Chondrocyte (in vitro differentiated cells): ENCODE data around the gene PLAC8L1. TPM values are rescaled to one million over a fixed set of nuclear protein-coding genes. Genes with fewer than 3 reads are reported as not detected.

Experiments used
- DNase-seq: peaks from one replicate; pipeline ENCODE4 v3.0.0; 2021; ENCODE audit warnings: mixed read lengths, low spot score
- H3K27ac Mint-ChIP-seq: one replicate; pipeline ENCODE4 v1.8.0; 2021; ENCODE audit warnings: mild to moderate bottlenecking, moderate library complexity, mixed read lengths; ENCODE audit not compliant: unreplicated experiment
- H3K27me3 Mint-ChIP-seq: 2 replicates; pipeline ENCODE4 v1.8.0; 2021; ENCODE audit warnings: low read depth, mixed read lengths
- H3K36me3 Mint-ChIP-seq: 2 replicates; pipeline ENCODE4 v1.8.0; 2021; ENCODE audit warnings: low read depth, mixed read lengths
- H3K4me1 Mint-ChIP-seq: 2 replicates; pipeline ENCODE4 v1.8.0; 2021; ENCODE audit warnings: low read depth, mild to moderate bottlenecking, mixed read lengths
- H3K4me3 Mint-ChIP-seq: one replicate; pipeline ENCODE4 v1.8.0; 2021; ENCODE audit warnings: mild to moderate bottlenecking, moderate library complexity, mixed read lengths; ENCODE audit not compliant: unreplicated experiment
- H3K9me3 Mint-ChIP-seq: 2 replicates; pipeline ENCODE4 v1.8.0; 2021; ENCODE audit warnings: low read depth, mixed read lengths
- CTCF ChIP-seq: fragments of 200-600 bp; sonication (generic); IDR thresholded peaks from 2 replicates; pipeline ENCODE4 v1.5.0; 2021; ENCODE audit warnings: antibody characterized with exemption, mild to moderate bottlenecking, moderate library complexity
- total RNA-seq: library from RNA; stranded (reverse); gene quantifications from 3 replicates; pipeline ENCODE4 v1.2.1, GENCODE V29; 2021

The PLAC8L1 gene
- total RNA-seq, 1 donor from 2014 or later = 0.97 TPM

GRCh38 chr5:146049704-146050026 lies 55.7 kb downstream of the PLAC8L1 start:
- no peak for DNase-seq
- no peak overlapping the region for H3K4me3 Mint-ChIP-seq
- no peaks in the 10 kb centered on the region for H3K9me3 Mint-ChIP-seq
- peak; percentile 34 for TF ChIP-seq CTCF
- H3K27me3 Mint-ChIP-seq = no peaks in the 10 kb centered on the region
- H3K27ac Mint-ChIP-seq = peak overlapping the region; percentile 5
- H3K36me3 Mint-ChIP-seq = no peaks in the 10 kb centered on the region
- peaks cover 6% of the 10 kb centered on the region for H3K4me1 Mint-ChIP-seq

- peaks cover 6% of the 10 kb centered on the region for H3K4me1 Mint-ChIP-seq
- no peaks in the 10 kb centered on the region for H3K9me3 Mint-ChIP-seq
- peak; percentile 89 for TF ChIP-seq CTCF
- H3K27ac Mint-ChIP-seq = no peak overlapping the region
- DNase-seq = no peak
- no peak overlapping the region for H3K4me3 Mint-ChIP-seq
- no peaks in the 10 kb centered on the region for H3K27me3 Mint-ChIP-seq
- H3K36me3 Mint-ChIP-seq = no peaks in the 10 kb centered on the region
Observed at GRCh38 chr5:146048994-146049703, 56.2 kb downstream of the PLAC8L1 start.

GRCh38 chr5:146047396-146047795 lies 58.0 kb downstream of the PLAC8L1 start:
- no peak for TF ChIP-seq CTCF
- Mint-ChIP-seq H3K4me3 (no peak overlapping the region), H3K4me1 (peaks cover 14% of the 10 kb centered on the region), H3K27ac (no peak overlapping the region), H3K36me3 (no peaks in the 10 kb centered on the region), H3K27me3 (no peaks in the 10 kb centered on the region), H3K9me3 (no peaks in the 10 kb centered on the region)
- no peak for DNase-seq

GRCh38 chr5:146043722-146044121 lies 61.7 kb downstream of the PLAC8L1 start:
- no peak for TF ChIP-seq CTCF
- no peaks in the 10 kb centered on the region for H3K36me3 Mint-ChIP-seq
- H3K27me3 Mint-ChIP-seq = no peaks in the 10 kb centered on the region
- DNase-seq = no peak
- no peak overlapping the region for H3K27ac Mint-ChIP-seq
- H3K4me3 Mint-ChIP-seq = no peak overlapping the region
- H3K9me3 Mint-ChIP-seq = no peaks in the 10 kb centered on the region
- H3K4me1 Mint-ChIP-seq = peaks cover 11% of the 10 kb centered on the region

GRCh38 chr5:146042628-146043279 lies 62.6 kb downstream of the PLAC8L1 start:
- no peak for TF ChIP-seq CTCF
- H3K4me3 Mint-ChIP-seq = no peak overlapping the region
- peaks cover 11% of the 10 kb centered on the region for H3K4me1 Mint-ChIP-seq
- no peak overlapping the region for H3K27ac Mint-ChIP-seq
- H3K36me3 Mint-ChIP-seq = no peaks in the 10 kb centered on the region
- H3K27me3 Mint-ChIP-seq = no peaks in the 10 kb centered on the region
- no peak for DNase-seq
- H3K9me3 Mint-ChIP-seq = no peaks in the 10 kb centered on the region
